Measurements from ENCODE around the gene CDK17.

Gene CDK17

GRCh38 chr12:96258104-96258961 lies 141.9 kb downstream of the CDK17 start:
- no peak for DNase-seq

- DNase-seq: no peak
Observed at GRCh38 chr12:96257550-96258103, 142.6 kb downstream of the CDK17 start.

GRCh38 chr12:96256672-96257361 lies 143.4 kb downstream of the CDK17 start:
- DNase-seq: no peak

- DNase-seq: no peak
Observed at GRCh38 chr12:96255077-96255476, 145.2 kb downstream of the CDK17 start.

- DNase-seq: no peak
Observed at GRCh38 chr12:96250119-96250685, 150.0 kb downstream of the CDK17 start.

- no peak for DNase-seq
Observed at GRCh38 chr12:96249196-96250118, 150.8 kb downstream of the CDK17 start.

- DNase-seq: no peak
Observed at GRCh38 chr12:96248136-96248931, 151.9 kb downstream of the CDK17 start.

- DNase-seq: no peak
Observed at GRCh38 chr12:96247563-96247962, 152.7 kb downstream of the CDK17 start.

- no peak for DNase-seq
Observed at GRCh38 chr12:96246926-96247505, 153.2 kb downstream of the CDK17 start.

- no peak for DNase-seq
Observed at GRCh38 chr12:96244826-96245225, 155.4 kb downstream of the CDK17 start.

- DNase-seq: no peak
Observed at GRCh38 chr12:96242597-96242996, 157.6 kb downstream of the CDK17 start.

- DNase-seq: peak; percentile 23 to 37
Observed at GRCh38 chr12:96241846-96242256, 158.4 kb downstream of the CDK17 start.

GRCh38 chr12:96241431-96241830 lies 158.8 kb downstream of the CDK17 start:
- DNase-seq: no peak

GRCh38 chr12:96240656-96241055 lies 159.6 kb downstream of the CDK17 start:
- DNase-seq: no peak

GRCh38 chr12:96239711-96240635 lies 160.3 kb downstream of the CDK17 start:
- no peak for DNase-seq

- no peak for DNase-seq
Observed at GRCh38 chr12:96238336-96239047, 161.7 kb downstream of the CDK17 start.

GRCh38 chr12:96237465-96238077 lies 162.7 kb downstream of the CDK17 start:
- peak; percentile 37 to 40 for DNase-seq

GRCh38 chr12:96237035-96237434 lies 163.2 kb downstream of the CDK17 start:
- DNase-seq: no peak
